Activated CD4-positive, alpha-beta T cell treated with anti-CD3 and anti-CD28 coated beads for 24 hours (primary cell): Measurements from ENCODE around the gene PTGFRN.

ENCODE experiments used
- DNase-seq, 2 donors: peaks; one replicate each; pipeline ENCODE4 v3.0.0-alpha.2; 2020; ENCODE audit warnings: low read depth in 2 of 2

PTGFRN gene

GRCh38 chr1:117033772-117034171 is 124.1 kb downstream of the PTGFRN start:
- no peak for DNase-seq

GRCh38 chr1:117034791-117035290 is 125.1 kb downstream of the PTGFRN start:
- no peak for DNase-seq

GRCh38 chr1:117036018-117036461 is 126.3 kb downstream of the PTGFRN start:
- DNase-seq = no peak

GRCh38 chr1:117037802-117038201 is 128.1 kb downstream of the PTGFRN start:
- DNase-seq = no peak

- DNase-seq = no peak
These were observed 128.5 kb downstream of the PTGFRN start for GRCh38 chr1:117038236-117038635.
